ENCODE data around the gene SCYL2.
"Not testable (repeated sequence)": the region's sequence is repeated elsewhere in the genome, so short reads cannot be mapped to it uniquely, and the experiment has no call there.

The SCYL2 gene, protein sequence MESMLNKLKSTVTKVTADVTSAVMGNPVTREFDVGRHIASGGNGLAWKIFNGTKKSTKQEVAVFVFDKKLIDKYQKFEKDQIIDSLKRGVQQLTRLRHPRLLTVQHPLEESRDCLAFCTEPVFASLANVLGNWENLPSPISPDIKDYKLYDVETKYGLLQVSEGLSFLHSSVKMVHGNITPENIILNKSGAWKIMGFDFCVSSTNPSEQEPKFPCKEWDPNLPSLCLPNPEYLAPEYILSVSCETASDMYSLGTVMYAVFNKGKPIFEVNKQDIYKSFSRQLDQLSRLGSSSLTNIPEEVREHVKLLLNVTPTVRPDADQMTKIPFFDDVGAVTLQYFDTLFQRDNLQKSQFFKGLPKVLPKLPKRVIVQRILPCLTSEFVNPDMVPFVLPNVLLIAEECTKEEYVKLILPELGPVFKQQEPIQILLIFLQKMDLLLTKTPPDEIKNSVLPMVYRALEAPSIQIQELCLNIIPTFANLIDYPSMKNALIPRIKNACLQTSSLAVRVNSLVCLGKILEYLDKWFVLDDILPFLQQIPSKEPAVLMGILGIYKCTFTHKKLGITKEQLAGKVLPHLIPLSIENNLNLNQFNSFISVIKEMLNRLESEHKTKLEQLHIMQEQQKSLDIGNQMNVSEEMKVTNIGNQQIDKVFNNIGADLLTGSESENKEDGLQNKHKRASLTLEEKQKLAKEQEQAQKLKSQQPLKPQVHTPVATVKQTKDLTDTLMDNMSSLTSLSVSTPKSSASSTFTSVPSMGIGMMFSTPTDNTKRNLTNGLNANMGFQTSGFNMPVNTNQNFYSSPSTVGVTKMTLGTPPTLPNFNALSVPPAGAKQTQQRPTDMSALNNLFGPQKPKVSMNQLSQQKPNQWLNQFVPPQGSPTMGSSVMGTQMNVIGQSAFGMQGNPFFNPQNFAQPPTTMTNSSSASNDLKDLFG

DNA sequence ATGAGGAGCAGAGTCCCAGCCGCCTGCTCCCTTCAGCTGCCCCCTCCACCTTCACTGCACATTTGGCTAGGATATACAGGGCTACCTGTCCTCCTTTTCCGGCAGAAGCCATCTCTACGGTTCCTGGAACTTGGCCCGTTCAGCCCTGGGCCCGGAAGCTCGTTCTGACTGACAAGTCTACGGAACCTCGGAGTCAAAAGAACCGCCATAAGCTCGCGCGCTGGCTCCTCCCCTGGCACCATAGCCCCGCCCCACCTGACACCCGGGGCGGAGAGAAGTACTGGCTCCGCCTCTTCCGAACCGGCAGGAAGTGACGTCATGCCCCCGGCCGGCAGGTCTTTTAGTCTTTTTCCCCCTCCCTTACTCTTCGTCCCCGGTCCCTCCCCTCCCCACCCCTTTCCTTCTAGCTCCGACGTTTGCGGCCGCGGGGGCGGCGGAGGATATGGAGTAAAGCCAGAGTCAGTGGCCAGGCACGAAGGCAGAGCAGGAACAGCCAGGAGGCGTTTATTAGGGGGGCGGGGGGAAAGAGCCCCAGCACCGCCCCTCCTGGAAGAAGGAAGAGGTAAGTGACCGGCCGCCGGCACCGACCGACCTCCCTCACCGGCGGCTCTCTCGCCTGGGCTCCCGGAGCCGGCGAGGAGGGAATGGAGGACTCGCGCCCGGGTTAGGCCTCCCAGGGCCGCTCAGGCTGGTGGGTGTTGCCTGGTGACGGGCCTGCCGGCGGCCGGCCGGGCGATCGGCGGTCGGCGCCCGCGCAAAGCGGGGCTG, at the start of gene SCYL2, which contains the start of gene DEPDC4:
Gene SCYL2, plus strand, starts transcription at position 343 of the 768 bp plus-strand sequence. CDS start 15,794 bp downstream, outside the sequence.
Gene DEPDC4, minus strand, starts transcription at position 245 of the 768 bp plus-strand sequence. Its CDS starts 3 bp downstream, at position 242.
- peak; percentile 96 for DNase-seq

DNA sequence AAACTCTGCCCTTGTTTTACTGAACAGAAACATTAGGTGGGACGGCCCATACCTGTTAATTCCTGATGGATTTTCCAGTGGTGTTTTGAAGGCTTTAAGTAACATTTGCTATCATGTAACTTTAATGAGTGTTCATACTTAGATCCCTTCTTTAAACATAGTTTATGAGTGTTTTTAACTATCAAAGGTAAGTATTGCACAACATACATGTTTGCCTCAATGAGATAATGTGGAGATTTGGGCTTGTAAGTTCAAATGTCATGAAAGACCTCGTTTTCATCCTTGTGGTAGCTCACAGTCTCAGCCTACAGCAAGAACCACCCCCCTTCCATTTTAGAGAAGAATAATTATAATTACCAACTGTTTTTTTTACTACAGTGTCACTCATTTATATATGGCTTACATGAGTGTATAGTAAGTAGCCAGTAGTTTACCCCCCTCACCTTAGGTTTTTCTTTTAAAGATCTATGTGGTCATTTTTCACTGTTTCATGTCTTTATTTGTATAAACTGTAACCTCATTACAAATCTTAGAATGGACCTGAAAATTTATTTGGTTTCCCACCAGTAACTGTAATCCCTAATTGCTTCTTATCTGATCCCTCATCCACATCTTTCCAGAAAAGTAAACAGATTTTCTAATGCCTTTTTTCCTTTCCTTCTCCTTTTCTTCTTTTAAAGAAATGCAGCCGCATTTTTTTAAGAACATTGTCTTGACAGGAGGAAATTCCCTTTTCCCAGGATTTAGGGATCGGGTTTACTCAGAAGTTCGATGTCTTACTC, 47.5 kb upstream of the SCYL2 start:
- DNase-seq = no peak

DNA sequence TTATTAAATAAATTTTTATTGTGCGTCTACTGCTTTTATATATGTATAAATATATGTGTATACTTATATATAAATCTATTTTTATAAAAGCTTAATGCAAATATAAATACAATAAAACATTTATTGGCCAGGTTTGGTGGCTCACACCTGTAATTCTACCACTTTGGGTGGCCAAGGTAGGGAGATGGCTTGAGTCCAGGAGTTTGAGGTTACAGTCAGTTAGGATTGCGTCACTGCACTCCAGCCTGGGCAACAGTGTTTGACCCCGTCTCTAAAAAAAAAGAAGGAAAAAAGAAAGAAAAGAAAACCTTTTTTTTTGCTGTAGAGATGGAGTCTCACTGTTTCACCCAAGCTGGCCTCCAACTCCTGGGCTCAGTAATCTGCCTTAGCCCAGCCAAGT, 45.5 kb upstream of the SCYL2 start:
- no peak for DNase-seq

DNA sequence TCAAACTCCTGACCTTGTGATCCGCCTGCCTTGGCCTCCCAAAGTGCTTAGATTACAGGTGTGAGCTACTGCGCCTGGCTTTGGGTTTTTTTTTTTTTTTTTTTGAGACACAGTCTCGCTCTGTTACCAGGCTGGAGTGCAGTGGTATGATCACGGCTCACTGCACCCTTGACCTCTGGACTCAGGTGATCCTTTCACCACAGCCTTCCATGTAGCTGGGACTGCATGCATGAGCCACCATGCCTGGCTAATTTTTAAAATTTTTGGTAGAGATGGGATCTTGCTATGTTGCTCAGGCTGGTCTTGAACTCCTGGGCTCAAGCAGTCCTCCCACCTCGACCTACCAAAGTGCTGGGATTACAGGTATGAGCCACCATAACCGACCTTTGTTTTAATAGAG, 44.8 kb upstream of the SCYL2 start:
- not testable (repeated sequence) for DNase-seq

DNA sequence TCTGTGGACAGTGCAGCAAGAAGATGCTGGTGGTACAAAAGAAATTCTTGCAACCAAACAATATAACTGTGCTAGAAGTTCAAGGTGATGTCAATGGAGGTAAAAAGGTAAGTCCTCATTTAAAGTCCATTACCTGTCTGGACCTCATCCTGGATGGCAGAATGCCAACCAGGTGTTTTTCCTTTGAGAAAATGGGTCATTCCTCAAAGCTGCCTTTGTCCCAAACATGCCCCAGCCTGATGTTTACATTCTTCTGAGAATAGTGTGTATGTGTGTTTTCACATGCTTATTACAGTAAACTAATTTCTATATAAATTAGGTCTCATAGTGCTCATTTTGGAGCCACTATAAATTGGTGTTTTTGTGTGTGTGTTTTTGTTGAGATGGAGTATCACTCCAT, 41.5 kb upstream of the SCYL2 start:
- no peak for DNase-seq

DNA sequence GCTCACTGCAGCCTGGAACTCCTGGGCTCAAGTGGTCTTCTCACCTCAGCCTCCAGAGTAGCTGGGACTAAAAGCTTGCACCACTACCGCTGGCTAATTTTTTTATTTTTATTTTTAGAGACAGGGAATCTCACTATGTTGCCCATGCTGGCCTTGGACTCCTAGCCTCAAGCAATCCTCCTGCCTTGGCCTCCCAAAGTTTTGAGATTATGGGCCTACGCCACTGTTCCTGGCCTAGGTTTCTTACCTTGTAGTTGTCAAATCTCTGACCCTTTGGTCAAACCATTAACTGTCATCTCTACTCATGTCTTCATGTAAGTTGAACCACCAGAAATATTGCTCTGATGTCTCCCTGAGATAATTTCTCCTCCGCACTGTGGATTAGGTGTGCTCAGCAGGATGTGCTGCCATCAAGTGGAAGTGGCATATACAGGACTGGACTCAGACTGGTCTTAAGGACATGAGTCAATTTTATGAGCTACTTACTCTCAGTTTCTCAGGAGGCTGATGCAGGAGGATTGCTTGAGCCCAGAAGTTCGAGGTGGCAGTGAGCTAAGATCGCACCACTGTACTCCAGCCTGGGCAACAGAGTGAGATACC, 37.8 kb upstream of the SCYL2 start:
- DNase-seq = peak; percentile 5

DNA sequence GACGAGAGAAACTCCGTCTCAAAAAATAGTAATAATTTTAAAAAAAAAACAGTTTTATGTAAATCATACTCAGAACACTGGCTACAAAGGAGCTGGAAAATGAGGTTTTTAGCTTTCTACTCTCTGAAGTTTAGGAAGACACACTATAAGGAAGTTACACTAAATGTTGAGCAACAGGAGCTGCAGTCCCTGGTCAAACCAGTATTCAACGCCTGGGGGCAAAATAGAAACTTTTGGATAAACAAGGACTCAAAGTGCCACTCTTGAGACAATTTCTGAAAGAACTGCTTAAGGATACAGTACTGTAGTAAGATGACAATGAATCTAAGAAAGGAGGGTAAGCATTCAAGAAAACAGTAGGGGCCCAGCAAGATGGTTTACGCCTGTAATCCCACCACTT, 37.1 kb upstream of the SCYL2 start:
- no peak for DNase-seq

DNA sequence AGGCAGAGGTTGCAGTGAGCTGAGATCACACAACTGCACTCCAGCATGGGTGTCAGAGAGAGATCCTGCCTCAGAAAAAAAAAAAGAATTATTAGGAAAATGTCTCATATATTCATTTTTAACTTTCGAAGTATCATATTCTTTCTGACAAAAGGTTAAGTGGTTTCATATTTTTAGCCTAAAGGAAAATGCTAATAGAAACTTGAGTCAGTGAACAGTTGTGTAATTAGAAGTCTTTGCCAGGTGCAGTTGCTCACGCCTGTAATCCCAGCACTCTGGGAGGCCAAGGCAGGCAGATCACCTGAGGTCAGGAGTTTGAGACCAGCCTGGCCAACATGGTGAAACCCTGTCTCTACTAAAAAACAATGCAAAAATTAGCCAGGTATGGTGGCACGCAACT, 35.1 kb upstream of the SCYL2 start:
- DNase-seq = not testable (repeated sequence)

DNA sequence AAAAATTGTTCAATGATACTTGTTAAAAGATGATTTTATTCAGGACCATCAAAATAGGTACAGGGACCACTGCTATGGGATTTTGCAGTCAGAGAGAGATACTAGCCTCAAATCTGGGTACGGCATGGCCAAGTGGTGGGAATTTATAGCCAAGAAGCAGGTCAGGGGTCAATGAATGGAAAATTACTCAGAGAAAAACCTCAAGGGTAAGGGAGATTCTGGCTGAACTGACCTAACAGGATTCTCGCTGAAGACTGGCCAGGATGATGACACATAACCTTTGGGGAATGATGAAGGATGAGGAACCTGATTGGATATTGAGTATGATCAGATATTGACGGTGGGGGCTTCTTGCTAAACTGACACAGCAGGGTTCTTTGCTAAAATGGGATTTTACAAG, 32.8 kb upstream of the SCYL2 start:
- DNase-seq = no peak

DNA sequence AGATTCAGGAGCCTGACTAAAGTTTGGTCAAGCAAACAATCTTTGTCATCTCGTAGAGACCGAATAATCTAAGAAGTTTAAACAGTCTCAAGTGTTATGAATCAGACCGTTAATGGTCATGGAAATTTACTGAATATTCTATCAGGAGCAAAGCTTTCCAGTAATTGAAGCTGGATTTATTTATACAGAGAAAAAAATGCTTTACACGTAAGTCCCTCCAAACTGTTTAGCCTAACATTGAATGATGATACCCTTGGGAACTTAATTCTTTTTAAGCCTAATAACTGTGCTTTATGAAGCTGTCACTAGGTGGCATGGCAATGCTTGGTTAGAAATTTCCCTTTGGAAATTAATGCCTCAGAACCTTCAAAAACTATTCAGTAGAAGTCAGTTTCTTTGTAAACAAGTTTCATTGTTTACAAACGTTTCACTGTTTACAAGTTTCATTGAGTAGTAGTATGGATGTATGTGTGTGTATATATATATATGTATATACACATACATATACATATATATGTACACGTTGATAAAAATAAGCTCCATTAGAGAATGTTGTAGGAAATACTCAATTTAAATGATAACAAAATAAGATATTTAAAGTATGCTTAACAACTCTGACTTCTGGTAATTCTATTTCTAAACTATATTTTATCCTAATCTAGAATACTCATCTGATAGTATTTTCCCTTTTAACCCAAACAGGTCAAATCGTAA, 32.2 kb upstream of the SCYL2 start:
- peak; percentile 12 for DNase-seq

DNA sequence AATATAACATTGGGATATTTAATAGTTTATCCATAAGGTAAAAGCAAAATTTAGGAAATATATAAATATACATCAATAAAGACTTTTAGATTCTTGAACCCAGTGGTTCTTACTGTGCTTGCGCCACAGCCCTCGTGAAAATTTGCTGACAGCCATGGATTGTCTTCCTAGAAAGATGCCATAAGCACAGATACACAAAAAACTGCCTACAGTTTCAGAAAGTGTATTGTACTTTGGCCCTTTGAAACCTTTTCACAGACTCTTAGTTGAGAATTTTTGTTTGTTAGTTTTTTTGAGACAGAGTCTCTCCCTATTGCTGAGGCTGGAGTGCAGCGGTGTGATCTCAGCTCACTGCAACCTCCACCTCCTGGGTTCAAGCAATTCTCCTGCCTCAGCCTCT, 28.2 kb upstream of the SCYL2 start:
- no peak for DNase-seq

DNA sequence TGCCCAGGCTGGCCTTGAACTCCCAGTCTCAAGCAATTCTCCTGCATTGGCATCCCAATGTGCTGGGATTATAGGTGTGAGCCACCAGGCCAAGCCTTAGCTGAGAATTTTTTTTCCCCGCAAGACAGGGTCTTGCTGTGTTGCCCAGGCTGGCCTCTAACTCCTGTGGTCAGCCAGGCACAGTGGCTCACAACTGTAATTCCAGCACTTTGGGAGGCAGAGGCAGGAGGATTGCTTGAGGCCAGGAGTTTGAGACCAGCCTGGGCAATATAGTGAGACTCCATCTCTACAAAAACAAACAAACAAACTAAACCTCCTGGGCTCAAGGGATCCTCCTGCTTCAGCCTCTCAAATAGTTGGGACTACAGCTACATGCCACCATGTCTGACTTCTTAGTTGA, 27.4 kb upstream of the SCYL2 start:
- no peak for DNase-seq

DNA sequence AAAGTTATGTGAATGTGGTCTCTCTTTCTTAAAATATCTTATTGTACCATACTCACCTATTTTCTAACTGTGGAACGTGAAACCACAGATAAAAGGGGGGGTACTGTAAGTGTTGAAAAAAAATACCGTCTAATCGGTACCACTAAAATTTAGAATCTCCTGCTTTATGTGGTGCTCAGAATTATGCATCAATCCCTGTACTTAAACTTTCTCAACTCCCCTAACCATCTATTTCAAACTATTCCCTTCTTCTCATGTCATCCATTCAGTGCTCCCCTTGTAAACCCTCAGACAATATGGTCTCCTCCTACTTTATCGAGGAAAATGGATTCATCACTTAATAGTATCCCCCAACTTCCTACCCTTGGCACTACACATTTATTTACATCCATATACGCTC, 23.8 kb upstream of the SCYL2 start:
- no peak for DNase-seq

DNA sequence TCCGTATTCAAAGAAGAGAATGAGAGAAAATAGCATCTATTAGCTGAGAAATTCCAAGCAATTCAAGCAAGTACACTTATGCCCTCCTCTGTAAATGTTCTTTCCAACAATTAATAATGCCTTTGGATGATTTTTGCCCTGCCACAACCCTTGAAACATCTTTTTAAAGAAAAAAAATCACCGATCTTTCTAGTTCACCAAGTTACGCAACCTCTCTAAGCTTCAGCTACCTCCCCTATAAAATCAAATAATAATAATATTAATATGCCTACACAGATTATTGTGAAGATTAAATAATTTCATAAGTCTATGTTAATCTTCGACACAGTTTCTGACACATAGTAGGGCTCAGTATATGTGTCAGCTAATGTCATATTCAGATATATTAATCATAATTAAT, 19.2 kb upstream of the SCYL2 start:
- no peak for DNase-seq

DNA sequence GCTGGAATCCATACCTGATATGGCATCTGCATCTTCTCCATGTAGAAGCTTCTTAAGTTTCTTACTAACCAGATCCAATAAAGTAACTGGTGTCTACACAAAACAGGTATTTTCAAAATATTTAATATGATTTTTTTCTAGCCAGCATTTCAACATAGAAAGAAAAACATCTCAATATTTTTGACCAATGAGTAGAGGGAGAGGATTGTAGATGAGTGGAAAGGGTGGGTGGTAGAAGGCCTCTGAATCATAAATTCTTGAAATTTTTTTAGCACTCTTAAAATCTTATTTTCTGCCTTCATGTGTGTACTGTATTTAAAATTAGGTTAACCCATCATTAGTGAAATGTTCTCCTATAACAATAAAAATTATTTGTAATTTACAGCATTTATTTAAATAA, 18.1 kb upstream of the SCYL2 start:
- DNase-seq = no peak

DNA sequence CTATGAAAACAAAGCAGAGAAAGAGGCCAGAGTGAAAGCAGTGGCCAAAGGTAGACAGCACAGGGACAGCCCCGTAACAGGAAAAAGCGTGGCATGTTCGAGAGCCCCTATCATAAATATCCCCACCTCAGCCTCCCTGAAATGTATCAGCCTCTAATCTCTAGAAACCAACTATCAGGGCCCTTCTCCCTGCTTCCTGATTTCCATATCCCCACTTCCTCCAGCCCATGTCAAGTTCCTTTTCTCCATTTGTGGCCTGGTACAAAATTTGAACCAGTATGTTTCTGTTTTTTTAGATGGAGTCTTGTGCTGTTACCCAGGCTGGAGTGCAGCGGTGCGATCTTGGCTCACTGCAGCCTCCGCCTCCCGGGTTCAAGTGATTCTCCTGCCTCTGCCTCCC, 17.0 kb upstream of the SCYL2 start:
- DNase-seq = no peak

DNA sequence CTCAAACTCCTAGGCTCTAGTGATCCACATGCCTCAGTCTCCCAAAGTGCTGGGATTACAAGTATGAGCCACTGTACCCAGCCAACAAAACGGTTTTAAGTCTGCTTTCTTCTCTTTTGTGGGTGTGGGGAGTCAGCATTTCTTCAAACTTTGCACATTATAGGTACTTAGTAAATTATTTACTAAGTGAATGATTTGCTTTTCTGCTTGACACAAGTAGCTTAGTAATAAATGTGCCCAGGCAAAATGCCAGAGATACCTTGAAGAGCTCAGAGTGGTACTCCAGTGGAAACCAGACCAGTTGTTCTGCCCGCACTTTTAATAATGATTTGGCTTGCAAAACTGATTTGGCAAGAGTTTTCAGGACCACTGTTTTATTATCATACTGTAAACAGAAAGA, 15.1 kb upstream of the SCYL2 start:
- DNase-seq = no peak

DNA sequence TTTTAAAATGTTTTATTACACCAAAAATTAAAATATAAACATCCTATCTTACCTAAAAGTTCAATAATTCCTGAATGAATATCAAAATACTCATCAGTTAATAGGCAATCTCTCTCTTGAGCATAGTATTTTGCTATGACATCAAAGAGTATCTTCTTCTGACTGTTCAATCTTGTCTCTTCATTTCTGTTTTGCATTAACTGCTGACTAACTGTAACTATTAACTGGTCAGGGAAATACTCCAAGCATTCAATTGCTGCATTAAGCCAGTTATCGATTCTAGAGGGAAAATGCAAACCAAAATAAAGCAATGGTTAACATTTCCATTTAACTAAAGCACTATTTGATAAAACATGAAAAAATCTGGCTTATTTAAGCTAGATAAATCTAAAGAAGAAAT, 13.5 kb upstream of the SCYL2 start:
- DNase-seq = no peak

DNA sequence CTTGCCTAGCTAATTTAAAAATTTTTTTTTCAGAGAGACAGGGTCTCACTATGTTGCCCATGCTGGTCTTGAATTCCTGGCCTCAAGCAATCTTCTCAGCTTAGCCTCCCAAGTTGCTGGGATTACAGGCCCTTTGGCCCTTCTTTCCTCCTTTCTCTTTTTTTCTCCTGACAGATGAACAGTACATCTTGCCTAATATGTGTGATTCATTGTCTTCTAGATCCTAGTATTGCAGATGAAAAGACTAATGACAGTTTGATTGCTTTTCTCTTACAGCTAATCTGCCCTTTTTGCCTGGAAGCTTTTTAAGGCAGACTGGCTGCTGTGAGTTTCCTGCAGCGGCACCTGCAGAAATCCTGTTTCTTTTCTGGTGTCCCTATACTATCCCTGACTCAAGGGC, 12.1 kb upstream of the SCYL2 start:
- DNase-seq = no peak

DNA sequence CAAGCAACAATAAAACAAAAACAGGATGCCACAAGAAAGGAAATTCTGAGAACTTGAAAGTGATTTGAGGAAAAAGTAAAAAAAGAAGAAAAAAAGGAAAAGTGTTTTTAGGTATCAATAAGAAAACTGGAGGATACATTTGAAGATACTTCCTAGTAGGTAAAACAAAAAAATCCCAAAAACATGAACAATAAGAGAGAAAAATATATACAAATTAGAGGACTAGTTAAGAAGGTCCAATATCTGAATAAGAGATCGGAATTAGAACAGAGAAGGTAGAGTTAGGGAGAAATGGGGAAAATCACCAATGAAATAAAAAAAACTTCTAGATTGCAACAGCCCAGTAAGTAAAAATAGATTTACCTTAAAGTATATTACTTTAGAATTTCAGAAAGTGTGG, 8.8 kb upstream of the SCYL2 start:
- DNase-seq = no peak

DNA sequence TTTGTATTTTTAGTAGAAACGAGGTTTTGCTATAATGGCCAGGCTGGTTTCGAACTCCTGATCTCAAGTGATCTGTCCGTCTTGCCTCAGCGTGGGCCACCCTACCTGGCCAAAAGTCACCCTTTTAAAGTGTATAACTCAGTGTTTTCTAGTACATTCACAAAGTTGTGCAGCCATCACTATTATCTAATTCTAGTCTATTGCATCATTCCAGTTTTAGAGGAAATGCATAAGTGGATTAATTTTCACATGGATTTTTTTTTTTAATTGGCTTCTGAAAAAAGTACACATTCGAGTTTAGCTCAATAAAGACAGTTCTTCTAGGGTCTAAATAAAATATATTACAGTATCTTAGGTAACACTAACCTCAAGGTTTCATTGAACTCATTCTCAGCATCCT, 3.8 kb upstream of the SCYL2 start:
- DNase-seq = no peak

All from activated CD4-positive, alpha-beta T cell treated with anti-CD3 and anti-CD28 coated beads, Interleukin-2, amount 50 U/mL, for 16 hours (primary cell).